PFSK-1 (cell line): ENCODE data around the gene SPACA6.

Experiments used
- FOXP2 ChIP-seq: optimal IDR thresholded peaks from 2 replicates; pipeline ENCODE3; 2011; ENCODE audit warnings: borderline replicate concordance, control low read depth, inconsistent platforms; ENCODE audit not compliant: insufficient read depth; ENCODE audit errors: extremely low read length, extremely low read depth
- POLR2AphosphoS5 ChIP-seq: IDR thresholded peaks from 2 replicates; pipeline ENCODE4 v1.6.1; 2012; ENCODE audit warnings: low read depth, mild to moderate bottlenecking, control low read depth, low read length, moderate library complexity
- SIN3A ChIP-seq: IDR thresholded peaks from 2 replicates; pipeline ENCODE4 v1.6.1; 2012; ENCODE audit warnings: mild to moderate bottlenecking, low read length, moderate library complexity, borderline replicate concordance; ENCODE audit not compliant: insufficient read depth
- TAF1 ChIP-seq: IDR thresholded peaks from 2 replicates; pipeline ENCODE4 v1.6.1; 2012; ENCODE audit warnings: low read length, control low read depth, borderline replicate concordance; ENCODE audit not compliant: insufficient read depth
- TF ChIP-seq, protein P1 (sequence below), 2 experiments: IDR thresholded peaks; 2 replicates each; pipeline versions ENCODE4 v1.6.1 to v1.8.0; 2011 to 2012; ENCODE audit warnings: low read depth in 2 of 2, low read length in 2 of 2, control low read depth in 1 of 2, inconsistent platforms in 1 of 2, mild to moderate bottlenecking in 1 of 2, moderate library complexity in 1 of 2; ENCODE audit not compliant: insufficient read depth in 1 of 2

SPACA6 gene

DNA sequence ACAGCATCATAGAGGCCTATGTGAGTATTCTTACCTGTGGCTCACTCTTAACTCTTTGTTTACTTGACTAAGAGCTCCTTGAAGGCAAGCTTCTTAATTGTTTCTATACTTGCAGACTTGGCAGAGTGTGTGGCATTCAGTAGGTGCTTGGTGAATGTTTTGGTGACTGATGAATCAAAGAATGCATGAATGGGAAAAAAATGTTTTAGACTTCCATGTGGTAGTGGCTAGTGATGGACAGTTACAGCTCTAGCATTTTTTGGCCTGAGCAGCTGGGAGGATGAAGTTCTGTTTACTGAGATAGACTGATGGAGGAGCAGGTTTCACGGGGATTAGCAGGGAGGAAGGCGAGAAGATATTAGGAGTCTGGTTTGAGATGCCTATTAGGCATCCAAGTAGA, 17.0 kb downstream of the SPACA6 start:
- TF ChIP-seq POLR2AphosphoS5, result 0 out of 2 replicates have a peak, but pooled peaks have one; percentile 3
- TF ChIP-seq, protein P1, sequence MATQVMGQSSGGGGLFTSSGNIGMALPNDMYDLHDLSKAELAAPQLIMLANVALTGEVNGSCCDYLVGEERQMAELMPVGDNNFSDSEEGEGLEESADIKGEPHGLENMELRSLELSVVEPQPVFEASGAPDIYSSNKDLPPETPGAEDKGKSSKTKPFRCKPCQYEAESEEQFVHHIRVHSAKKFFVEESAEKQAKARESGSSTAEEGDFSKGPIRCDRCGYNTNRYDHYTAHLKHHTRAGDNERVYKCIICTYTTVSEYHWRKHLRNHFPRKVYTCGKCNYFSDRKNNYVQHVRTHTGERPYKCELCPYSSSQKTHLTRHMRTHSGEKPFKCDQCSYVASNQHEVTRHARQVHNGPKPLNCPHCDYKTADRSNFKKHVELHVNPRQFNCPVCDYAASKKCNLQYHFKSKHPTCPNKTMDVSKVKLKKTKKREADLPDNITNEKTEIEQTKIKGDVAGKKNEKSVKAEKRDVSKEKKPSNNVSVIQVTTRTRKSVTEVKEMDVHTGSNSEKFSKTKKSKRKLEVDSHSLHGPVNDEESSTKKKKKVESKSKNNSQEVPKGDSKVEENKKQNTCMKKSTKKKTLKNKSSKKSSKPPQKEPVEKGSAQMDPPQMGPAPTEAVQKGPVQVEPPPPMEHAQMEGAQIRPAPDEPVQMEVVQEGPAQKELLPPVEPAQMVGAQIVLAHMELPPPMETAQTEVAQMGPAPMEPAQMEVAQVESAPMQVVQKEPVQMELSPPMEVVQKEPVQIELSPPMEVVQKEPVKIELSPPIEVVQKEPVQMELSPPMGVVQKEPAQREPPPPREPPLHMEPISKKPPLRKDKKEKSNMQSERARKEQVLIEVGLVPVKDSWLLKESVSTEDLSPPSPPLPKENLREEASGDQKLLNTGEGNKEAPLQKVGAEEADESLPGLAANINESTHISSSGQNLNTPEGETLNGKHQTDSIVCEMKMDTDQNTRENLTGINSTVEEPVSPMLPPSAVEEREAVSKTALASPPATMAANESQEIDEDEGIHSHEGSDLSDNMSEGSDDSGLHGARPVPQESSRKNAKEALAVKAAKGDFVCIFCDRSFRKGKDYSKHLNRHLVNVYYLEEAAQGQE (IDR thresholded peaks at IDR 0.05; ENCODE audit: insufficient read depth in 1 of 2, low read depth in 2 of 2, low read length in 2 of 2), result no peak

DNA sequence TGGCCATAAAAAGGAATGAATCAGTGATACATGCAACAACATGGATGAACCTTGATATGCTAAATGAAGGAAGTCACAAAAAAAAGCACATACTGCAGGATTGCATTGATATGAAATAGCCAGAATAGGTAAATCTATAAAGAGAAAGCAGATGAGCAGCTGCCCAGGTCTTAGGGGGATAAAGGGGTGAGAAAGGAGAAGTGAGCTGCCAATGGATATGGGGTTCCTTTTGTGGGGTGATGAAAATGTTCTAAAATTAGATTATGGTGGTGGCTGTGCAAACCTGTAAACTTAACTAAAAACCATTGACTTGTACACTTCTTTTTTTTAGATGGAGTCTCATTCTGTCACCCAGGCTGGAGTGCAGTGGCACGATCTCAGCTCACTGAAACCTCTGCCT, 18.6 kb downstream of the SPACA6 start:
- TF ChIP-seq POLR2AphosphoS5 (no peak), FOXP2 (no peak), TAF1 (no peak), SIN3A (no peak)
- TF ChIP-seq, protein P1 (IDR thresholded peaks at IDR 0.05; ENCODE audit: insufficient read depth in 1 of 2, low read depth in 2 of 2, low read length in 2 of 2), result no peak

DNA sequence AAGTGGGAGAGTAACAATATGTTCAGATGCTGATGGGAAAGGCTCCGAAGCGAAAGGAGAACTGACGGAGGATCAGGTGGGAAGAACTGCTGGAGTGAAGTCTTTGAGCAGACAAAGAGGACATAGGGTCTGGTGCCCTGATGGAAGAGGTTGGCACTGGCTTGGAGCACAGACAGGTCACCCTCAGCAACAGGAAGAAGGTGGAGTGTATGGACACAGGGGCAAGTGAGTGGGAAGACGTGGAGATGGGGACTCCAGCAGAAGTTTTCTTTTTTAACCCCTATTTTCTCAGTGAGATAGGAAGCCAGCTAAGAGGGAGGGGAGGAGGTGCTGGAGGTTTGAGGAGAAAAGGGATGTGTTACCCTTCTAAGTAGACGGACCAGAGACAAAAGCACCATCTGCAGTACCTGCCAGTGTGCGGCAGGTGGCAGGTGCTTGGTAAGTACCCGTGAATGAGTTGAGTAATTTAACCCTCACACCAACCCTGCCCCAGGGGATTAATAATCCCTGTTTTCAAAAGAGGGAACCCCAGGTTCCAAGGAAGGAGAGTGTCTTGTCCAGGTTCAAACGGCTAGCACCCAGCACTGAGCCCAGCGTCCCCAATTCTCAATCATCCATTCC, 19.4 kb downstream of the SPACA6 start:
- TF ChIP-seq POLR2AphosphoS5 (peak; percentile 48; the same call in 1 of the 2 replicates), FOXP2 (no peak), TAF1 (no peak)
- TF ChIP-seq, protein P1 (IDR thresholded peaks at IDR 0.05; ENCODE audit: insufficient read depth in 1 of 2, low read depth in 2 of 2, low read length in 2 of 2), result no peak

- TF ChIP-seq FOXP2 (no peak), TAF1 (no peak), SIN3A (no peak), POLR2AphosphoS5 (no peak)
- TF ChIP-seq, protein P1 (IDR thresholded peaks at IDR 0.05; ENCODE audit: insufficient read depth in 1 of 2, low read depth in 2 of 2, low read length in 2 of 2), result no peak
Observed at GRCh38 chr19:51713319-51714285, 20.5 kb downstream of the SPACA6 start.

DNA sequence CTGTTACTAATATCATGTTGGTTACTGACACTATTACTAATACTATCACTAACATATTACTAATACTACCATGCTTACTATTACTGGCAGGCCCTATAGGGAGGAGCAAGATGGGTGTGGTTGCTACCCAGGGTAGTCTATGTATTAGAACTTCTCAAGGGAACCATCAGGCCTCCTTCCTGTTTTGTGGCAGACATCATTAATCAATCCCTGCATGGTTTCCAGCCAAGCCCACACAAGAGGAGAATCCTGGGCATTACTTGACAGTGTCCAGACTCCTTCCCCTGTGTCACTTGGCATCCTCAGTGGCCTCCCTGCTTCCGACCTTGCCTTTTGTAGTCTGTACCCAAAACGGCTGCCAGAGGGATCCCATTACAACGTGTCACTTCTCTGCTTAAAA, 21.7 kb downstream of the SPACA6 start:
- TF ChIP-seq SIN3A, result no peak
- TF ChIP-seq POLR2AphosphoS5, result no peak
